PC-3 (cell line): ENCODE data around the gene MYL9.

Source experiments
- EZH2 ChIP-seq: fragments of 300-600 bp; sonication (generic); IDR thresholded peaks from one replicate; pipeline ENCODE4 v1.6.1; 2017; ENCODE audit warnings: antibody characterized with exemption, mild to moderate bottlenecking, low read length; ENCODE audit not compliant: unreplicated experiment
- EZH2phosphoT487 ChIP-seq: fragments of 300-600 bp; sonication (generic); IDR thresholded peaks from 2 replicates; pipeline ENCODE4 v1.6.1; 2018; ENCODE audit warnings: mild to moderate bottlenecking, antibody characterized with exemption, low read length, borderline replicate concordance
- TF ChIP-seq, protein P1 (sequence below): fragments of 300-600 bp; sonication (generic); conservative IDR thresholded peaks from 2 replicates; pipeline ENCODE4 v1.5.1; 2017; ENCODE audit warnings: antibody characterized with exemption, low read depth, mild to moderate bottlenecking, low read length

DNA sequence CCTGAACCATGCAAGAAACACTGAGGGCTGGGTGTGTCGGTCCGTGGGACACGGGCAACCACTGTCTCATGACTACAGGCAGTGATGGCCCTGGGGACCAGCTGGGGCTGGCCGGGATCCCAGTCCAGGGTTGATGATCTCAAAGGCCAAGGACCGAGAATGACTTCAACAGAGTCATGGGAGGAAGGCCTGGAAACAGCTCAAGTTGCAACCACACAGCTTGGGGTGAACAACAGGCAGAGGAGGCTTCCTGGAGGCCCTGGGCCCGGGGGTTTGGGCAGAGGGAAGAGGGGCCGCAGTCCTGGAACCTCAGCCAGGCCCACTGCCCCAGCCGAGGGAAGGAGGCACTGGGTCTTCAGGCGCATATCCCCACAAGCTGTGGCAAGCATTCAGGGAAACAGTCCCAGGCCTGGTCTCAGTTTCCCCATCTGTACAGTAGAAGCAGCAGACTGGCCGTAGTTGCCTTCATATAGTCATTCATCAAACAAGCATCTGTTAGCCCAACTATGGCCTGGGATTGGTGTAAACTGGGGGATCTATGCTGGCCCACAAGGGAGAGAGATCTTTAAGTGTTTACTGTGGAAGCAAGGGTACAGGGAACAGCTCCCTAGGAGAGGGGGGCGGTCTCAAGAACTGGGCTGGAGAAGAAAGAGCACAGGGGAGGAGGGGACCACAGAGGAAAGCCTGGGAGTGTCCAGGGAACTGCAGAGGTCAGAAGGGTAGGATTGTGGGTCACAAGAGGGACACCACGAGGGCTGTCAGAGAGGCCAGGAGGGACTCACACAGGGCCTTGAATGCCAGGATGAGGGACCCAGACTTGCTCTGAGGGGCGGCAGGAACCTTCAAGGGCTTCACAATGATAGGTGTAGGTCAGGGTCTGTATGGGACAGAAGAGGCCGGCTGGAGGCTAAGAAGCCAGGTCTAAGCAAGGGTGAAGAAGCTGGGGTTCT is 2.1 kb downstream of the MYL9 start:
- TF ChIP-seq, protein P1, sequence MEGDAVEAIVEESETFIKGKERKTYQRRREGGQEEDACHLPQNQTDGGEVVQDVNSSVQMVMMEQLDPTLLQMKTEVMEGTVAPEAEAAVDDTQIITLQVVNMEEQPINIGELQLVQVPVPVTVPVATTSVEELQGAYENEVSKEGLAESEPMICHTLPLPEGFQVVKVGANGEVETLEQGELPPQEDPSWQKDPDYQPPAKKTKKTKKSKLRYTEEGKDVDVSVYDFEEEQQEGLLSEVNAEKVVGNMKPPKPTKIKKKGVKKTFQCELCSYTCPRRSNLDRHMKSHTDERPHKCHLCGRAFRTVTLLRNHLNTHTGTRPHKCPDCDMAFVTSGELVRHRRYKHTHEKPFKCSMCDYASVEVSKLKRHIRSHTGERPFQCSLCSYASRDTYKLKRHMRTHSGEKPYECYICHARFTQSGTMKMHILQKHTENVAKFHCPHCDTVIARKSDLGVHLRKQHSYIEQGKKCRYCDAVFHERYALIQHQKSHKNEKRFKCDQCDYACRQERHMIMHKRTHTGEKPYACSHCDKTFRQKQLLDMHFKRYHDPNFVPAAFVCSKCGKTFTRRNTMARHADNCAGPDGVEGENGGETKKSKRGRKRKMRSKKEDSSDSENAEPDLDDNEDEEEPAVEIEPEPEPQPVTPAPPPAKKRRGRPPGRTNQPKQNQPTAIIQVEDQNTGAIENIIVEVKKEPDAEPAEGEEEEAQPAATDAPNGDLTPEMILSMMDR = no peak
- TF ChIP-seq EZH2 (no peak), EZH2phosphoT487 (no peak)
